Stimulated activated CD8-positive, alpha-beta memory T cell treated with anti-CD3 and anti-CD28 coated beads, Interleukin-4, amount 100 ng/mL, for 24 hours (primary cell): Measurements from ENCODE around the gene SERPINH1.
"Not testable (repeated sequence)": the region's sequence is repeated elsewhere in the genome, so short reads cannot be mapped to it uniquely, and the experiment has no call there.

Source experiments
- DNase-seq: peaks from one replicate; pipeline ENCODE4 v3.0.0-alpha.2; 2020; ENCODE audit warnings: low read depth

The SERPINH1 gene

GRCh38 chr11:75576017-75576416 is 14.0 kb downstream of the SERPINH1 start:
- no peak for DNase-seq

- no peak for DNase-seq
These were observed 14.5 kb downstream of the SERPINH1 start for GRCh38 chr11:75576499-75576918.

DNA sequence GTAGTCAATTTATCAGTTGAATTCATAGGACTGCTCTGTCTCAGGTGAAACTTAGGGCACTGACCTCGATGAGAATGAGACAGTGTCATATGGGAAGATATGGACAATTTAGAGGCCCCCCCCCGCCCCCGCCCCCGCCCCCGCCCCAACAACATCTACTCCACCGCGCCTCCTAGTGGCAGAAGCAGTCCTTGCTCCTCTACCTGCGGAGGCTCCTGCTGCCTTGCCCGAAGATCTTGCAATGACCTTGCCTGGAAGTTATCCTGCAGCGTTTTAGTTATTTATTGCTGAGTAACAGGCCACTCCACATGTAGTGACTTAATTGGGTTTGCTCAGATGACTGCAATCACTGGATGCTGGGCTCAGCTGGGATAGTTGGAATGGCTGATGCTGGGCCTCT is 15.2 kb downstream of the SERPINH1 start:
- DNase-seq = peak; percentile 40

DNA sequence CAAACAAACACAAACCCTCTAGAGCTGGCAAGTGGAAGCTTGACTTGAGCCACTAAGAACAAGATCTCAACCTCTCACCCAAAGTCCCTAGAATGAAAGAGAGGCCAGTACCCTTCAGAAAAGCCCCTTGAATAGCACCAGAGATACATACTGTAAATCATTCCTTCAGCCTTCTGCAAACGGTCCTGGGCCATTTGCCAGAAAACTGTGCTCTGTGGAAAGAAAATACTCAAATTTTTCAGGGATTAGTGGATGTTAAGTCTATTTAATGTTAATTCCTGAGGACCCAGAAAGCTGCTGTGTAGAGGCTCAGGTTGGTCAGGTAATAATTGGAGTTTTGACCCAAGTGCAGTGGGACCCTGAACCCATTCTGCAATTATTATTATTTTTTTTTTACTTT is 16.9 kb downstream of the SERPINH1 start:
- DNase-seq = no peak

- no peak for DNase-seq
These were observed 17.8 kb downstream of the SERPINH1 start for GRCh38 chr11:75579841-75580240.

GRCh38 chr11:75582506-75582894 is 20.4 kb downstream of the SERPINH1 start:
- no peak for DNase-seq

- DNase-seq = peak; percentile 42
These were observed 21.1 kb downstream of the SERPINH1 start for GRCh38 chr11:75582895-75583717.

DNA sequence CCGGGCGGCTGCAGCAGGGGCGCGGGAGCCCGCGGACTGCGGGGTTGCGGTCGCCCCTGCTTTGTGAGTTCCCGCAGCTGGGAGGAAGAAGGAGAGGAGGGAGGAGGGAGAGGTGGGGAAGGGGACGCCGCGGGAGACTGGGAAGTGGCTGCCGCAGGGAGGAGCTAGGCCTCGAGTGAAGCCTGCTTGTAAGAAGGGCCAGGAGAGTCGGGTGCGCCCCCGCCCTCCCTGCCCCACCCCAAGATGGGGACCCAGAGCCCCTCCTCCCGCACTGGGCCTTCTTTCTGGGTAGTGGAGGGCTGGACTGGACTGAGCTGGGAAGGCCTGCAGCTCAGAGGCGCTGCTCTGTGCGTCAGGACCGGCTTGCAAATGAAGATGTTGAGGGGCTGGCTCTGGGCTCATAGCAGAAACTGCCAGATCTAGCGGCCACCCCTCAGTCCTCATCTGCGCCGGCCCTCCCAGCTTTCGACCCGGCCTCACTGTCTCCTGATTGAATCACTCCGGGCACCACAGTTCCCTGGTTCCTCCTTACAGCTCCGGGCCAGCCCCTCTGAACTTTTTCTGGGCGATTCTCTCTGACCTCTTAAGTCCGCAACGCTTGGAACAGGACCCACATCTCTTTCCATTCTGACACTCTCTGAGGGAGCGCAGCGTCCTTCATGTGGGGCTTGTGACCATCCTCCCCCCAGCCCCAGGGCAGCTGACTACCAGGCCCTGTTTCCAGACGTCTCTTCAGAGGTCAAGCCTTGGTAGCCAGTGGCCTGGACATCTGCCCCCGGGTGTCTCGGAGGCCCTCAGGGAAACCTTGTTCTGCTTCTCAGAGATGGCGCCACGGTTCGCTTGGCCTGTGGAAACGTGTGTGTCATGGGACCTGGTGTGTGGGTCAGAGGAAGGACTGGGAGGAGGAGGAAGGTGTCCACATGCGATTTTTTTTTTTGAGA is 21.9 kb downstream of the SERPINH1 start:
- DNase-seq = no peak

DNA sequence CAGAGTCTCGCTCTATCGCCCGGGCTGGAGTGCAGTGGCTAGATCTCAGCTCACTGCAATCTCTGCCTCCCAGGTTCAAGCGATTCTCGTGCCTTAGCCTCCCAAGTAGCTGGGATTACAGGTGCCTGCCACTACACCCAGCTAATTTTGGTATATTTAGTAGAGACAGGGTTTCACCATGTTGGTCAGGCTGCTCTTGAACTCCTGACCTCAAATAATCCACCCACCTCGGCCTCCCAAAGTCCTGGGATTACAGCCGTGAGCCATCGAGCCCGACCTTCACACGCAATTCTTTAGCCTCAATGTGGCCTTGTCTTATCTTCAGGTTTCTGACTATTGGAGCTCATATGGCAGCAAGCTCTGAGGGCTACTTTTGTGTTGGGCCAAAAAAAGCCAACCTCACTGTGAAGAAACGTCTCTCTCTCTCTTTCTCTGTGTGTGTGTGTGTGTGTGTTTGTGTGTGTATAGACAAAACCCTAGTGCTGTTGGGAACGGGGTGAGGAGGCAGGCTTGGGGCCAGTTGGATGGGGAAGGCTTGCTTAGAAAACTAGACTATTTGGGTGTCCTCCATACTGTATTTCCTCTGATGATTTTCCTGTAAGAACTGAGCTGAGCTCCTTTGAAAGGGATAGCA is 22.7 kb downstream of the SERPINH1 start:
- DNase-seq = not testable (repeated sequence)

- no peak for DNase-seq
These were observed 23.2 kb downstream of the SERPINH1 start for GRCh38 chr11:75585293-75585670.

- DNase-seq = no peak
These were observed 24.3 kb downstream of the SERPINH1 start for GRCh38 chr11:75586395-75586794.

GRCh38 chr11:75588051-75588481 is 26.0 kb downstream of the SERPINH1 start:
- no peak for DNase-seq

DNA sequence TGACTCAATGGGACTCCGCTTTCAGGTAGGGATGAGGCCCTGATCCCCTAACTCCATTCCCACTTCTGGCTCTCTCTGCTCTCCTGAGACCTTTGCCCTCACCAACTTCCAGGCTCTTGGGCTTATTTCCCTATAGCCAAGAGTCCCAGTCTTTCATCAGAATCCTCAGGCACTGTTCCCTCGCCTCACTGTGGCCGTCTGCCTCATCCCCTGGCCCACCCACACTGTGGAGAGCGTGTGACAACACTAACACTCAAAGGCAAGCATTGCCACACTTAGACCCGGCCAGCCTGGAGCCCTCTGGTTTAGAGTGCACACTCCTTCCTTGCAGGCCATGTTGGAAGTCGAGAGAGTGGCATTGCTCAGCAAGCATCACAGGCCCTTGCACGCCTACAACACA is 27.0 kb downstream of the SERPINH1 start:
- DNase-seq = no peak

DNA sequence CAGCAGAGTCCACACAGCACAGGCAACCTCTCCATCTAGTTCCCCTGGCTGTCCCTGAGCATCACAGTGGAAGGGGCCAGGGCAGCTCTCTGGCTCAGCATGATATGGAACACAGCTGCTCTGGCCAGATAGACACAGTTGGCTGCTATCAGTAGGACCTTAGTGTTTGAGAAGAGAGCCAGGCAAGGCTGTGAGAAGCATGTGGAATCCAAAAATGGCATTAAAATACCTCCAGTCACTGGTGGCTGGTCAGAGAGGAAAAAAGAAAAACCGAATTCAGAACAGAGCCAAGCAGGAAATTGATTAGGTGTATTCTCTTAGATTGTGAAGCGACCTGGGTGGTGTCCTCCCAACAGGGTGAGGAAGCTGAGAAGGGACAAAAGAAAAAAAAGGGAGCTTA is 27.9 kb downstream of the SERPINH1 start:
- DNase-seq = no peak

DNA sequence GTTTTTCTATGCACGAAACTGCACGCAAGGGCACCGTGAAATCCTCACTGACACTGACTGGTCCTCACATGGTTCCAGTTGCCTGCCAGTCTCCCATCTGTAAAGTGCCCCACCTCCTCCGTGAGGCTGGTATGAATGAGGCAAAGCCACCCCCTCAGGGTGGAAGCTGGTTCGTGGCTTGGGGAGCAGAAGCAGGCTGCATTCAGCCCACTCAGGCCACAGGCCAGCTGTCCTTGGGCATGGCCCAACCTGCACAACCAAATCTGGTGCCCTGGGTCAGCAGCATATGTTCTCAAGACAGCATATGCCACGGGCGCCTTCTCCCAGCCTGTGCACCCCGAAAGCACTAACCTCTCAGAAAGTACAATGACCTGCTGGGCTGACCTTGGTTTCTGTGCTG is 29.3 kb downstream of the SERPINH1 start:
- DNase-seq = no peak

DNA sequence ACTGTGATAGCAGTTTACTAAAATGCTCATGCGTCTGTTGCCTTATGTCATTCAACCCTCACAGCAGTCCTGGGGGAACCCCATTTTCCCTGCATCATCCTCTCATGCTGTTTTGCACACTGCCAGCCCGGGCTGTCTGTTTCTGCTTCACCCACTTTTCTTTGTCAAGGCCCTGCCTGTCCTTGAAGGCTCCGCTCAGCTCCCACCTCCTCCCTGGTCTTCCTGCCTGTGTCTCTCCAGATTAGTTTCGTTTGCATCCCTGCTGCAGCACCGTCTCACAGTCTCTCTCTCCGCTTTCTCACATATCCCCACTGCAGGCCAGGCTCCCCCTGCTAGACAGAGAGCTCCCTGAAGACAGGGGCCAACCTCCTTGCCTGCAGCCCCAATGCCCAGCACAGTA is 29.9 kb downstream of the SERPINH1 start:
- DNase-seq = no peak

GRCh38 chr11:75592715-75593114 is 30.7 kb downstream of the SERPINH1 start:
- no peak for DNase-seq

DNA sequence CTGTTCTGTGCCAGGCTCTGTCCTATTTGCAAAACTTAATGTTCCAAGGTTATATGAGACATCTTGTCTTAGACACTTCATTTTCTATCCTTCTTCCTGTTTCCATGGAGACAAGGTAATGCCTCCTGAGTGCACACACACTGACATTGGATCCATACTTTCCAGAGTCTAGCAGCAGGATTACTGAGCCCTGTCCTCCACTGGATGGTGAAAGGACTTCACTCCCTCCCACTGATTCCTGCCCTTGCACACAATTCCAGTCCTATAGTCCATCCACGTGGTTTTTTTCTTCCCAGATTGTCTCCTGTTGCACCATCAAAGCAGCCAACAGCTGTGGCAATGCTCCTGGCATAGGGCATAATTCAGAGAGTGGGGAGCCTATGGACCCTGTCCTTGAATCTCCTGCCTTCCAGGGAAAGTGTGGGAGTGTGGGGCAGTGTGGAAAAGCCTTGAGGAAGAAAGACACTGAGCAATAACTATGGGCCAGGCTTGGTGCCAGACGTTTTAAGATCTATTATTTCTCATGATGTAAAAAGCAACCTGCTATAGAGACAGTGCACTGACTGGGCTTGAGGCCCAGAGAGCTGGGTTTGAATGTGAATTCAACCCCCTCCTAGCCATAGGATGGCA is 31.3 kb downstream of the SERPINH1 start:
- DNase-seq = no peak

DNA sequence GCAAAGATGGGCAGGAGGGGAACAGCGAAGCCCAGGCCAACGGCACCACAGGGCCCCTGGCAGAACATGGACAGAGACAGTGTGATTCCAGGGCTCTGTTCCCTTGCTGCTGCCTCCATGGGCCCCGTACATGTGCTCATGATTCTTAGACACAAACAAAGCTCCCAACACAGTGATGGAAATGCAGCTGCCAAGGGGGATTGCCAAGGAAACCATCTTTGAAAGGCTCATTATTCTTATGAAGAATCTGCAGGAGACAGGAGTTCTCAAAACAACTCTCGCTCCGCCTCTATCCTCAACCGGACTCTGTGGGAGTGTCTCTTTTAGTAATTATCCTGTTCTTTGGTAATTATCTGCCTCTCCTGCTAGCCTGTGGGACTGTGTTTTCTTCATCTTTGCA is 32.2 kb downstream of the SERPINH1 start:
- no peak for DNase-seq

GRCh38 chr11:75595429-75595828 is 33.4 kb downstream of the SERPINH1 start:
- DNase-seq = no peak

DNA sequence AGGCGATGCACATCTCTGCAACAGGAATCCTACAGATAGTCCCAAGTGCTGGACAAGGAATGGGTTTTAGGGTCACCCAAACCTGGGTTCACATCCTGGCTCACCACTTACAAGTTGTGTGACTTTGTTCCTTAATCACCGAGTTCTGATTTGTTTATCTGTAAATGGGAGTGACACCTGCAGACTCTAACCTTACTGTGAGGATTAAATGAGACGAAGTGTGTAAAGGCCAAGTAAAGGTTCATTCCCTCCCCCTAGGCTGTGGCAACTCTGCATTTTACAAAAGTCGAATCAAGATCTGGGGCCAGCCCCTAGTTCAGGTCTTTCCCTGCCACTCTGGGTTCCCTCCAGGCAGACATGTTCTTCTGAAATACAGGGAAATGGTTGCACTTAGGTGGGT is 34.9 kb downstream of the SERPINH1 start:
- no peak for DNase-seq

- DNase-seq = no peak
These were observed 35.6 kb downstream of the SERPINH1 start for GRCh38 chr11:75597636-75598035.
